Suppressor macrophage treated with lipopolysaccharide for 1 hour (primary cell): ENCODE data around the gene IZUMO1.

Experiments used
- DNase-seq, 3 donors: peaks; one replicate each; pipeline ENCODE4 v3.0.0-alpha.2; 2020 to 2022

Gene IZUMO1

DNA sequence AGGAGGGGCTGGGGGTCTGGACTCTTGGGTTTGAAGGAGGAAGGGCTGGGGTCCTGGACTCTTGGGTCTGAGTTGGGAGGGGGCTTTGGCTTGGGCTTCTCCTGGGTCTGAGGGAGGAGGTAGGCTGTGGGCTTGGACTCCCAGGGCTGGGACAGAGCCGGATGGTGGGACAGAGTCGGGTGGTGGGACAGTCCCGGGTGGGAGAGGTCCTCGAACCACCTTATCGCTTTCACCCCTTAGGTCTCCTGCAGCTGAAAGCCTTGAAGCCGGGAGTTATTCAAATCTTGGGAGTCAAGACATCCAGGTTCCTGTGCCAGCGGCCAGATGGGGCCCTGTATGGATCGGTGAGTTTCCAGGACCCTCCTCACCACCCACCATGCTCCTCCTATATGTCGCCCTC, 10.0 kb upstream of the IZUMO1 start:
- no peak for DNase-seq

GRCh38 chr19:48756212-48756611, 9.5 kb upstream of the IZUMO1 start:
- DNase-seq = no peak

DNA sequence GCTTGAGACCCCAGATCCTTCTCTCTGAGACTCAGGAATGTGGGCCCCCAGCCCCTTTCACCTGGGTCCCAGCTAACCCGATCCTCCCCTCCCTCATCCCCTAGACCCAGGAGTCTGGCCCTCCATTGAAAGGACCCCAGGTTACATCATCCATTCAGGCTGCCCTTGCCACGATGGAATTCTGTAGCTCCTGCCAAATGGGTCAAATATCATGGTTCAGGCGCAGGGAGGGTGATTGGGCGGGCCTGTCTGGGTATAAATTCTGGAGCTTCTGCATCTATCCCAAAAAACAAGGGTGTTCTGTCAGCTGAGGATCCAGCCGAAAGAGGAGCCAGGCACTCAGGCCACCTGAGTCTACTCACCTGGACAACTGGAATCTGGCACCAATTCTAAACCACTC, 9.1 kb upstream of the IZUMO1 start:
- no peak for DNase-seq

DNA sequence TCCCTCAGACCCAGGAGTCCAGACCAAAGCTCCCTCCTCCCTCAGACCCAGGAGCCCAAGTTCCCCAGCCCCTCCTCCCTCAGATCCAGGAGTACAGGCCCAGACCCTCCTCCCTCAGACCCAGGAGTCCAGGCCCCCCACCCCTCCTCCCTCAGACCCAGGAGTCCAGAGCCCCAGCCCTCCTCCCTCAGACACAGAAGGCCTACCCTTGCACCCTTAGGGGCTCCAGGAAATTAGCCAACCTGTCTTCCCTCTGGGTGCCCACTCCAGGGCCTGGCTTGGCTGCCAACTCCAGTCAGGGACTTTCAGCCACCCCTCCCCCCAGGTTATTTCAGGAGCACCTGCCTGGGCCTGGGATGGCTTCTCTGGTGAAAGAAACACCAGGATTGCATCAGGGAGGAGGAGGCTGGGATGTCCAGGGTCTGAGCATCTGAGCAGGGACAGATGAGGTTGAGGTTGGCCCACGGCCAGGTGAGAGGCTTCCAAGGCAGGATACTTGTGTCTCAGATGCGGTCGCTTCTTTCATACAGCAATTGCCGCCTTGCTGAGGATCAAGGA, 8.5 kb upstream of the IZUMO1 start, which contains the start of gene FGF21:
TSS of gene FGF21 (plus strand) at position 441 of the 558 bp plus-strand sequence. CDS start 713 bp downstream, outside the sequence.
- no peak for DNase-seq

- peak in 2 of 3 donors; percentile 31 to 62 for DNase-seq
Measured at GRCh38 chr19:48752496-48753365, 6.0 kb upstream of the IZUMO1 start, which contains the start of gene FUT1. Gene FUT1 (minus strand): TSS chr19:48752641. CDS start chr19:48751281, 1,360 bp downstream.

DNA sequence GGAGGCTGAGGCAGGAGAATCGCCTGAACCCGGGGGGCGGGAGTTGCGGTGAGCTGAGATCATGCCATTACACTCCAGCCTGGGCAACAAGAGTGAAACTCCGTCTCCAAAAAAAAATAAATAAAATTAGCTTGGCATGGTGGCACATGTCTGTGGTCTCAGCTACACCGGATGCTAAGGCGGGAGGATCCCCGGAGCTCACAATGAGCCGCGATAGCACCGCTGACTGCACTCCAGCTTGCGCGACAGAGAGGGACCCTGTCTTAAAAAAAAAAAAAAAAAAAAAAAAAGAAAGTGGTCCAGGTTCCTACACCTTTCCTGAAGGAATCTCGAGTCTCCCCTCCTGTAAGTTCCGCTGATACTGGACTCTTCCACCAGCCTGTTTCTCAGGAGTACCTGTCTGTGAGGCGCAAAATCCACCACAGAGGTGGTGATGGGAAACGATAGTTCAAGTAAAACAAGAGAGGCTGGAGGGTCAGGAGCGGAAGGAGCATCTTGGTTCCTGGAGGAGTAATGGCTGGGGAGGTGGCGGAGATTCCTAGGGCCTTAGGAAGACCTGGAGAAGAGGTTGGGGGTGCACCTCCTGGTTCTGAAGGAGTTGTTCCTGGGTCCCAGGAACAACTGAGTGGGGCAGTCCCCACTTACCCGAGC, 5.3 kb upstream of the IZUMO1 start:
- DNase-seq = no peak

DNA sequence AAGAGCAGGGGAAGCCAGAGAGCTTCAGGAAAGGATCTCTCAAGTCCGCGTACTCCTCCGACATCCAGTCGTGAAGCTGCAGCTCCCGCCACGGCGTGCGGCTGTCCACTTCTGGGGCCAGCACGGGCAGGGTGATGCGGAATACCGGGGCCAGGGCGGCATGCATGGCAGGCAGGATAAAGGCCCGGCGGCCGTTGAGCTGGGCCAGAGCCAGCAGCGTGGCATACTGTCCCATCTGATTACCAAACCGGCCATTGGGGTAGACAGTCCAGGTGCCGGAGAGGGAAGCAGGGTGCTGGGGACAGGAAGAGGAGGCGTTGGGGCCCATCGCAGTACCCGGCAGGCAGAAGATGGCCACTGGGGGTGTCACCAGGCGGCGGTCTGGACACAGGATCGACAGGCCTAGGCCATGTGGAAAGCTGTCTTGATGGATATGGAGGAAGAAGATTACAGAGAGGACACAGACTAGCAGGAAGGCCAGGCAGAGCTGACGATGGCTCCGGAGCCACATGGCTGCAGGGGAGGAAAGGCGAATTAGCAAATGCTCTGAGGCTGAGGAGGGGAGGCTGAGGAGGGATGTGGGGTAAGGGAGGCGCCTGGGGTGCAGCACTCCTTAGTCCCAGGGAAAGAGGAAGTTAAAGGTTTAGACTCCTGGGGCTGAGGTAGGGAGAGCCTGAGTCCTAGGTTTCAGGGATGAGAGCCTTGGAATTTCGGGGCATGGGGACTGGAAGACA, 4.2 kb upstream of the IZUMO1 start:
- no peak for DNase-seq

- no peak for DNase-seq
Measured at GRCh38 chr19:48750351-48750750, 3.6 kb upstream of the IZUMO1 start.

GRCh38 chr19:48749571-48750198, 3.0 kb upstream of the IZUMO1 start:
- no peak for DNase-seq

DNA sequence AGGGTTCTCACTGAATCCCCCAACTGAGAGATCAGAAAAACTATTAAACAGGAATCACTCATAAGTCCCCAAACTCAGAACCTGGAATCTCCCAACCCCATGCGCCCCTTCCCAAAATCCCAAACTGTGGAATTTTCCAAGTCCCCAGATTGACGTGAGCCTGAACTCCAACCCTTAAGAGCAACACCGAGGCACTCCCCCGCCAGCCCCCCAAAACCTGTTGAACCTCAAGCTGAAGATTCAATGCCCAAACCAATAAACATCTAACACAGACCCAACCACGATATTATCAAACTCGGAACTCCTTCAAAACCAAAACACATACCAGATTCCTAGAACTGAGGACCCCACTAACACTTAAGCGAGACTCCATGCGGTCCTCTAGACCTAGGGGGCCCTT, 599 bp downstream of the IZUMO1 start:
- no peak for DNase-seq

DNA sequence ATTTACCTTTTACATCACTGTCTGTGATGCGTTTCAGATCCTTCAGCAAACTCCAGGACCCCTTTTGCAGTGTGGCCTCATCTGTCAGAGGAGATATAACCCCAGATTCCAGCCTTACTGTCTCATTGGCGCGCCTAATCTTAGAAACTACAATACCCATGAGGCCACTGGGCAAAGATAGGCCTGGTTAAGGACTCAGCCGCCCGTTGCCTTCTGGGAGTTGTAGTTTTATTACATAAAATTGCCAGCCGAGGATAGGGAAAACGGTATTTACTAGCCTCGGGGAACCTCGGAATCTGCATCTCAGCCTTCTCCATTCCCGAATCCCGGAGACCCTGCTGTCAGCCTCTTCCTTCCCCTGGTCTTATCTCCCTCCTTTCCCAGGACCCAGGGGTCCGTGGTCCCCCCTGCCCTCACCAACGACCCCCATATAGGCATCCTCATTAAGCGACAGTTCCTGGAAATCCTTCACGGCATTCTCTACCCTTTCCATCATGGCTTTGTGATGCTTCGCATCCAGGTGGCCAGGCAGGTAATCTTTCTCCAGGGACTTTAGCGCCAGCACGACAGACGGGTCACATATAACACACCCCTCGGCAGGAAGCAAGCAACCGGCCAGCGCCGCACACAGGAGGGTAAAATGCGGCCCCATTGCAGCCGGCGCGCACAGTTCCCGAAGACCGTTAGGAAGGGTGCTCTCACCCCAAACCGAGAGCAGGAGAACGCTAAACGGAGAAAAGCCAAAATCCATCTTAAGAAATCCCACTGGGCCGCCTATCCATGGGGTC, 1.3 kb downstream of the IZUMO1 start:
- DNase-seq = peak; percentile 79 to 84 (median 81)

GRCh38 chr19:48742096-48742495, 4.6 kb downstream of the IZUMO1 start:
- peak; percentile 74 to 77 (median 75) for DNase-seq

DNA sequence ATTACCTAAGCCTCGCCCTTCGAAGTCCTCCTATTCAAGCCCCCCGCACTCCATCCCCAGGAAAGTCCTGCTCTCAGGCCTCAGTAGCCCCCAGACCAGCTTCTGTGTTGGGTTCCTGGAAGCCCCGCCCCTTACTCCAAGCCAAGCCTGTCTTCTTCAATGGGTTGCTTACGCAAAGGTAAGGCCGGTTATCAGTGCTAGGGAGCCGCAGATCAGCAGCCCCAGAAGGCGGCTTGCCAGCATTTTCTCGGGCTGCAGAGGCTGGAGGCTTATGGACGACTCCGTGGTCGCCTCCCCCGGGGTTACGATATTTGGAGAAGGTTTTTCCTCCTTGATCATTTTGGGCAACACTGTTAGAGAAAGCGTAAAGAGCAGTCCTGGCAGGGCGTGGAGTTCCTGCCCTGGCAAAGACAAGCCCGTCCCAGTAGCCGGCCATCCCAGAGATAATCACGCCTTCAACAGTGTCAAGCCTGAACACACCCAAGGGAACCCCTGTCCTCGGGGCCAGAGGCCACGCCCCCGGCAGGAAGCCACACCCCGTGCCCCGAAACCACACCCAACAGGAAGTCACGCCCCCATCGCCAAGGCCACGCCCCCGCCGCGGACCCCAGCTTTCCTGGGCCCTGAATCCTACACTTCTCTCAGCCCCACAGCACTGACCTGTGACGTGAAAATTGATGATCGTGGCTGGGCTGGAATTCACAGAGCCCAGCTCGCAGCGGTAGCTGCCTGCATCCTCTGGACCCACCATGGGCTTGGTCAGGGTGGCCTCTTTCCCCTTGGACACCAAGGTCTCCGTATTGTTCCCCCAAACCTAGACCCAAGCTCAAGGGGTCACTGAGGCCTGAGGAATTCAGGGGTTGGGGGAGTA, 5.3 kb downstream of the IZUMO1 start:
- DNase-seq = peak in 1 of 3 donors; percentile 44

DNA sequence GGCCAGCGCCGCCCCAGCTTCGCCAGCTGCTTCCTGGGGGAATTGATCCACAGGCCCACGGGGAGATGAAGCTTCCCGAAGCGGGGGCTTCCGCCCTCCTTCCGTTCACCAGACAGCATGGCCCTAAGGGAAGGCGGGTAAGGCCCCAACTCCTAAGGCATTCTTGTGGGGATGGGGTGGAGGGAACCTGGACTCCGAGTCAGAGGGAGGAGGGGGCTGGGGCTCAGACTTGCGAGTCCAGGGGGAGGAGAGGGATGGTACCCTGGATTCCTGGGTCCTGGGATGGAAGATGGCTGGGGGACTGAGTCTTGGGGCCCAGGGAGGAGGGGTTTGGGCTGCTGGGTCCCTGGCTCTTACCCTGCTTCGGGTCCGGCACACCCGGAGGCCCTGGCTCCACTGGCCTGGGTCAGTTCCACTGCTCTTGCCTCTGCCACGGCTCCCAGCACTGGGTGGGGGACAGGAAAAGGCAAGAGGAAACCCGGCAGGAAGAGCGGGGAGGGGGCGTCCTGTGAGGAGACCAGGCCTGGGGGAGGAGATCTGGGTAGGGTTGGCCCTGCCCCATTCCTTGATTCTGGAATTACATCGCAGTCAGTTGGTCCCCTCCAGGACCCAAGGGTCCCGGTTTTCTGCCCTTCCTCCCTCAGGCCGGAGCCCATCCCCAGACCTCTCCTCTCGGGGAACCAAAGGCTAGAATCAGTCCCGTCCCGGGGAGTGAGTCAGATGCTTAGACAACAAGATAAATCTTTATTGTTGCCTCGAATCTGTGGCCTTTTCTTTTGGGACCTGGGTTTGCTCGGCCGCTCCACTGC, 6.3 kb downstream of the IZUMO1 start, which contains the start of gene RASIP1:
TSS of gene RASIP1 (minus strand) at position 447 of the 809 bp plus-strand sequence. CDS start at position 119, 328 bp downstream.
- DNase-seq = no peak

DNA sequence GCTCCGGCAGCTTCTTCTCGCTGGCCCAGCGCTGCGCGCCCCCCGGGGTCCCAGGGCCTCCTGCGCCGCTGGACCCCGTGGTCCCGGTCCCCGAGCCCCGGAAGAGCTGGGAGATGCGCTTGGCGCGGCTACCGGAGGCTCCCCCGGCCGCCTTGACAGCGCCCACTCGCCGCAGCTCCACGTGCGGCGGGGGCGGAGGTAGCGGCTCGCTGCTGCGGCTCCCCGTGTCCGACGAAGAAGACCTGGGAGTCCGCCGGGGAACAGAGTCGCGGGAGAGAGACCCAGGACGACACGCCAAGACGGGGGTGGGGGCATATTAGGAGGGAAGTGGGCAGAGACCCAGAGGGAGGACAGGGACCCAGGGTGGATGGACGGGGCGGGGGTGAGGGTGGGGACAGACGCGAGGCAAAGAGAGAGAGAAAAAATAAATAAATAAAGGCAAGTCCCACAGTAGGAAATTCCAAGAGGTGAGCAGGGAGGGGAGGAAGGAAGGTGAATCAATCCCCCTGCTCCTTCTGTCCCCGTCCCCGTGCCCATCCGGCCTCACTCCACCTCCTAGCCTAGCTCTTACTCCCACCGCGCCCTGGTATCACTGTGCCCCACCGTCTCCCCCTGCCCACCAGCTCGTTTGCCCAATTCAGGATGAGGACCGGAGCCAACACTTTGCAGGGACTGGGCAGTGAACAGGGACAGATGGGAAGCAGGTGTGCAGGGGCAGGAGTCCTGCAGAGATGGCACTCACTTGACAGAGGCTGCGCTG, 7.1 kb downstream of the IZUMO1 start:
- DNase-seq = peak in 2 of 3 donors; percentile 20 to 32

DNA sequence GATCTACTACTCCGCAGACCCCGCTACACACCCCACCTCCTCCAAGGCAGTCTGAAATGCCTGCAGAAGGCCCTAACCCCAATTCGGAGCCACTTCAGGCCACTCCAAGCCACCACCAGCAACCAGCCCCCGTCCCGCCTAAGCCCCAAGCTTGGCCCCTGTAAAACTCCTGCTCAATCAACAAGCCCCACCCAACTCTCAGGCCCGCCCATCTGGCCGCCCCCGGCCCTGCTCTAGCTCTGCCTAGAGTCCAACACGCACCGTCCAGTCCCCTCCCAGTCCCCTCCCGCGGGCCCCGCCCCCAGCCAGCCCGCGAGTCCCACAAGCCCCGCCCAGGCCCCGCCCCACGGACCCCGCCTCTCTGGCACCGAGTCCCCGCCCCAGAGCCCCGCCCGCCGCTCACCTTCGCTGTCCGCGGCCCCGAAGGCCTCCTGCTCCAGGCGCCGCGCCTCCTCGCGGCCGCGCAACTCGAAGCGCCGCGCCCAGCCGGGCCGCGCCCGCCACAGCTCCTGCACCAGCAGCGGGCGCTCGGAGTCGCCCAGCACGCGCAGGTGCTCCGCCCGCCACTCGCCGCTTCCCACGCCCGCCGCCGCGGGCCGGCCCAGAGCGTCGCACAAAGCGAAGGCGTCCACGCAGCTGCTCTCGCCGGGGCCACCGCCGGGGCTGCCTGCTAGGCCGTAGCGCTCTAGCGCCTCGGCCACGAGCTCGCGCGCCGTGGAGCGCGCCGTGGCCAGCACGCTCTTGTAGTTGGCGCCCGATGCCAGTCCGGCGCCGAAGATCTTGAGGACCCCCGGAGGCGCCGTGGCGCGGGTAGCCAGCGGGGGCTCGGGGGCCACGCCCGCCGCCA, 7.9 kb downstream of the IZUMO1 start:
- peak; percentile 85 to 98 (median 92) for DNase-seq

DNA sequence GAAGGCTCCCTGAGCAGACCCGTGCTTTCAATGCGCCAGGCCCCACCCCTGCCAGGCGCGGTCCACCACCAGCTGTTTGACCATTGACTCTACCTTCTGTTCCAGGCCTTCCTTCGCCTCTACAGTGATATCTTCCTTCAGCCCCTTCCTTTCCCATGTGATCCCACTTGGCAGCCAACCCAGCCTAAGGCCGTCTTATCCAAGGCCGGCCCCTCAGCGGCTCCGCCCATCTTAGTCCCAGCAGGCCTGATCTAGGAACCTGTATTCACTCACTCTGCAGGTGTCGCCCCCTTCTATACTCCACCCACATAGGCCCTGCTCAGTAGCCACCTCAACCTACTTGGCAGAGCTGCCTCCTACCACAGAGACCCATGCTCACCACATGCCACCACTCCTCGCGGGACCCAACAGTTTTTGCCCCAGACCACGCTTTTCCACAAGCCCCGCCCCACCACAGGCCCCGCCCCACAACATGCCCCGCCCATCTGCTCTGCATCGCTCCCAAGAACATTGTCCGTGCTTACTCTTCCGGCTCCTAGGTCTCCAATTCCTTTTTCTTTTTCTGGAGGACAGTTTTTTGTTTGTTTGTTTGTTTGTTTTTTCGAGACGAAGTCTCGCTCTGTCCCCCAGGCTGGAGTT, 9.2 kb downstream of the IZUMO1 start:
- no peak for DNase-seq
